B cell (primary cell): ENCODE data around the gene TMEM163. TPM values are rescaled to one million over a fixed set of nuclear protein-coding genes. Genes with fewer than 3 reads are reported as not detected.

Source experiments
- ATAC-seq: fragments of 200-7000 bp; cut with Tn5 transposase; one replicate; pipeline ENCODE4 v1.10.0; 2021; ENCODE audit warnings: low read depth, mild to moderate bottlenecking, moderate number of reproducible peaks, moderate library complexity
- CTCF ChIA-PET: fragments of 350-600 bp; sonication (Branson Sonifier 250); formaldehyde crosslinking; loops from one replicate; lab custom pipeline; 2021; ENCODE audit warnings: antibody characterized with exemption, inconsistent platforms; lab: Charles Lee
- POLR2A ChIA-PET: fragments of 350-600 bp; sonication (Branson Sonifier 250); formaldehyde crosslinking; loops from one replicate; lab custom pipeline; 2021; ENCODE audit warnings: antibody characterized with exemption; lab: Charles Lee
- DNase-seq: peaks from one replicate; pipeline ENCODE4 v3.0.0; 2013
- H2AFZ ChIP-seq: 2 replicates; pipeline ENCODE4 v1.6.1; 2012; ENCODE audit warnings: mild to moderate bottlenecking, low read depth, low read length; ENCODE audit not compliant: insufficient read depth, poor library complexity, severe bottlenecking
- H3K27ac ChIP-seq, 2 donors: 1 replicate in 1 of 2; 2 replicates in 1 of 2; pipeline ENCODE4 v1.5.1; 2012 to 2013; ENCODE audit warnings: low read length in 2 of 2, mild to moderate bottlenecking in 2 of 2, moderate library complexity in 1 of 2
- H3K27me3 ChIP-seq, 4 experiments: fragments of 200-600 bp in 1 of 4; sonication (generic) in 1 of 4; replicated peaks in 1 of 4; 1 replicate in 2 of 4; 2 replicates in 2 of 4; pipeline versions ENCODE4 v1.6.1 to v1.7.0; 2013 to 2016; ENCODE audit warnings: low read length in 3 of 4, mild to moderate bottlenecking in 2 of 4, mixed read lengths in 1 of 4, moderate library complexity in 1 of 4; ENCODE audit not compliant: insufficient read depth in 4 of 4, control insufficient read depth in 3 of 4; ENCODE audit errors: control extremely low read depth in 1 of 4
- H3K36me3 ChIP-seq, 2 experiments: replicated peaks in 1 of 2; 1 replicate in 1 of 2; 2 replicates in 1 of 2; pipeline versions ENCODE4 v1.6.1 to v1.7.1; 2013; ENCODE audit warnings: low read length in 1 of 2; ENCODE audit not compliant: insufficient read depth in 2 of 2, control insufficient read depth in 1 of 2; ENCODE audit errors: control extremely low read depth in 1 of 2, extremely low read depth in 1 of 2
- H3K4me1 ChIP-seq, 2 donors: fragments of 200-600 bp in 1 of 2; sonication (generic) in 1 of 2; 1 replicate in 1 of 2; 2 replicates in 1 of 2; pipeline versions ENCODE4 v1.5.1 to v1.6.1; 2013 to 2017; ENCODE audit warnings: low read length in 2 of 2; ENCODE audit not compliant: control insufficient read depth in 2 of 2, insufficient read depth in 2 of 2
- H3K4me2 ChIP-seq: replicated peaks from 2 replicates; pipeline ENCODE3; 2012; ENCODE audit warnings: mild to moderate bottlenecking, low read depth, low read length; ENCODE audit not compliant: poor library complexity, severe bottlenecking
- H3K4me3 ChIP-seq, 5 experiments: fragments of 200-600 bp in 1 of 5; sonication (generic) in 1 of 5; 1 replicate in 3 of 5; 2 replicates in 2 of 5; pipeline versions ENCODE4 v1.5.1 to v1.7.0; 2011 to 2016; ENCODE audit warnings: low read length in 4 of 5, mild to moderate bottlenecking in 4 of 5, low read depth in 2 of 5, control low read depth in 1 of 5, moderate library complexity in 1 of 5; ENCODE audit not compliant: insufficient read depth in 1 of 5; ENCODE audit errors: control extremely low read depth in 1 of 5, extremely low read depth in 1 of 5
- H3K79me2 ChIP-seq: fragments of 200-600 bp; sonication (generic); one replicate; pipeline ENCODE4 v1.6.0; 2016; ENCODE audit warnings: low read length; ENCODE audit not compliant: control insufficient read depth, insufficient read depth
- H3K9ac ChIP-seq: fragments of 200-600 bp; sonication (generic); 2 replicates; pipeline ENCODE4 v1.6.1; 2017; ENCODE audit warnings: mild to moderate bottlenecking, low read length, moderate library complexity
- H3K9me3 ChIP-seq, 3 donors: one replicate each; pipeline versions ENCODE4 v1.6.1 to v1.7.1; 2013; ENCODE audit warnings: low read length in 2 of 3; ENCODE audit not compliant: control insufficient read depth in 2 of 3, insufficient read depth in 1 of 3; ENCODE audit errors: control extremely low read depth in 1 of 3
- H4K20me1 ChIP-seq: 2 replicates; pipeline ENCODE4 v1.6.0; 2012; ENCODE audit warnings: mild to moderate bottlenecking, low read length; ENCODE audit not compliant: insufficient read depth, control insufficient read depth, poor library complexity, severe bottlenecking
- H3K27ac Mint-ChIP-seq: one replicate; pipeline ENCODE4 v1.8.0; 2021; ENCODE audit warnings: mixed read lengths
- H3K27me3 Mint-ChIP-seq: one replicate; pipeline ENCODE4 v1.8.0; 2021; ENCODE audit warnings: mixed read lengths
- H3K4me1 Mint-ChIP-seq: one replicate; pipeline ENCODE4 v1.8.0; 2021; ENCODE audit warnings: mixed read lengths
- H3K4me3 Mint-ChIP-seq: one replicate; pipeline ENCODE4 v1.8.0; 2021; ENCODE audit warnings: mixed read lengths
- H3K9me3 Mint-ChIP-seq: one replicate; pipeline ENCODE4 v1.8.0; 2022; ENCODE audit warnings: mixed read lengths; ENCODE audit not compliant: insufficient read depth
- CTCF ChIP-seq: fragments of 200-600 bp; IDR thresholded peaks from one replicate; pipeline ENCODE4 v1.8.0; 2022; ENCODE audit warnings: antibody characterized with exemption, mild to moderate bottlenecking
- EZH2 ChIP-seq: IDR thresholded peaks from 2 replicates; pipeline ENCODE4 v1.6.1; 2012; ENCODE audit warnings: borderline replicate concordance, low read depth, mild to moderate bottlenecking, moderate library complexity, low read length; ENCODE audit not compliant: insufficient read depth, poor library complexity, severe bottlenecking
- WGBS: methylation state at CpG from one replicate; pipeline ENCODE4 v1.1.5; 2013; ENCODE audit warnings: missing lambda C conversion rate; ENCODE audit not compliant: insufficient coverage; 5-methylcytosine and 5-hydroxymethylcytosine counted together
- intact Hi-C: fragments of 100-400 bp; cut with micrococcal nuclease; formaldehyde crosslinking; loops from one replicate; pipeline ENCODE4 v1.10.0; 2022
- polyA plus RNA-seq: library from polyadenylated mRNA; depleted of rRNA; stranded (reverse); fragments of >200 nt; gene quantifications from 2 replicates; pipeline ENCODE4 v1.2.3, GENCODE V29; 2012
- total RNA-seq, 2 donors: library from RNA; stranded (reverse); fragments of 120-200 nt in 1 of 2; gene quantifications; 1 replicate in 1 of 2; 2 replicates in 1 of 2; pipeline versions ENCODE4 v1.2.3 to v1.2.4, GENCODE V29; 2013 to 2022

TMEM163 gene
- total and polyA plus RNA-seq, 2 donors (not counting 1 experiment from before 2014, with no cell fraction given): 2.6 to 5.6 TPM

GRCh38 chr2:134445116-134445515 is 273.7 kb downstream of the TMEM163 start:
- ChIA-PET POLR2A (no interaction called here), CTCF (interaction anchor here (1.0 to 1.3 kb wide), 2 partner anchors 10 to 19 kb away, joined by 3 to 4 read pairs; no protein-coding TSS in a partner anchor)
- no peak overlapping the region for H2AFZ ChIP-seq
- peaks cover 65% of the 10 kb centered on the region for H4K20me1 ChIP-seq
- TF ChIP-seq CTCF (no peak), EZH2 (no peak)
- H3K36me3 ChIP-seq: peaks cover 2 to 96% of the 10 kb centered on the region in 2 experiments
- H3K4me3 ChIP-seq: no peak overlapping the region
- H3K27ac ChIP-seq: no peak overlapping the region
- Mint-ChIP-seq H3K9me3 (no peaks in the 10 kb centered on the region), H3K27me3 (no peaks in the 10 kb centered on the region), H3K4me3 (no peak overlapping the region), H3K4me1 (no peaks in the 10 kb centered on the region), H3K27ac (no peak overlapping the region)
- H3K9ac ChIP-seq: no peak overlapping the region
- H3K79me2 ChIP-seq: no peaks in the 10 kb centered on the region
- intact Hi-C loops: no loop called here
- ATAC-seq (no peak), DNase-seq (no peak)
- no peaks in the 10 kb centered on the region for H3K9me3 ChIP-seq
- H3K4me1 ChIP-seq: no peaks in the 10 kb centered on the region
- H3K27me3 ChIP-seq: no peaks in the 10 kb centered on the region
- 98% methylated on average over 4 of the region's 4 CpGs for WGBS
- no peak overlapping the region for H3K4me2 ChIP-seq

DNA sequence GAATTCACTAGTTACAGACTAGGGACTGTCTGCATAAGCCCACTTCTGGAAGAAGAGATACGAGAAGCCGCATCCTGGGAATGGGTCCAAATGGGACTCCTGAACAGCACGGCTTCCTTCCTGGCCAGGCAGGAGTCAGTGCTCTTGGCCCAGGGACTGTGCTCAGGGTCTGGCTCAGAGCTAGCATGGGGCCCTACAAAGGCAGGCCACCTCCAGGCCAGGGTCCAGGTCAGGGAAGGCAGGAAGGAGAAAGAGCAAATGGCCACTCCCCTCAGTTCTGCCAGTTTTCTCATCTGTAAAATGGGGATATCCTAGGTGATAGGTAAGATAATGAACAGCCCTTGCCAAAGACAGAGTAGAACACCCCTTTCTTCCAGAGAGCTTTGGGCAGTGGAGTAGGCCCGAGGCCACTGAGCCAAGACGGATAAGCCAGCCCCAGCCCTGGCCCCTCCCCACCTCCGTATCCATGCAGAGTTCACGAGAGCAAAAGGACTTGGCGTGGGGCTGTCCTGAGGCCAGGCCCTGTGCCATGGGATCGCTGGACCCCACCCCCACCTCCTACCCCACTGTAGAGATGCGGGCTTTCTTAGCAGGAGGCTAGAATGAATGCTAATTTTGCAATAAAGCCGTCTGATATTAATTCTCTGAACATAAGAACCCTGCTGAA is 274.9 kb downstream of the TMEM163 start:
- H3K4me3 Mint-ChIP-seq: no peak overlapping the region
- H3K9me3 ChIP-seq: no peaks in the 10 kb centered on the region
- no peak overlapping the region for H3K4me3 ChIP-seq
- H3K27me3 ChIP-seq: no peaks in the 10 kb centered on the region
- POLR2A ChIA-PET: no interaction called here
- H3K27ac Mint-ChIP-seq: no peak overlapping the region
- H3K27ac ChIP-seq: no peak overlapping the region
- peaks cover 2 to 96% of the 10 kb centered on the region in 2 experiments for H3K36me3 ChIP-seq
- no peaks in the 10 kb centered on the region for H3K4me1 ChIP-seq
- ATAC-seq (no peak), DNase-seq (no peak)
- no peaks in the 10 kb centered on the region for H3K79me2 ChIP-seq
- no peak overlapping the region for H3K9ac ChIP-seq
- WGBS: 98% methylated on average over 9 of the region's 11 CpGs
- H2AFZ ChIP-seq: no peak overlapping the region
- CTCF ChIA-PET: interaction anchor here (1.7 to 4.6 kb wide), 2 partner anchors 8 to 557 kb away, joined by 5 to 21 read pairs; no protein-coding TSS in a partner anchor
- no peak overlapping the region for H3K4me2 ChIP-seq
- intact Hi-C loops: no loop called here
- no peaks in the 10 kb centered on the region for H3K4me1 Mint-ChIP-seq
- H4K20me1 ChIP-seq: peaks cover 62% of the 10 kb centered on the region
- no peaks in the 10 kb centered on the region for H3K27me3 Mint-ChIP-seq
- H3K9me3 Mint-ChIP-seq: no peaks in the 10 kb centered on the region
- TF ChIP-seq CTCF (no peak), EZH2 (no peak)
